Activated T-cell treated with anti-CD3 and anti-CD28 coated beads for 48 hours (primary cell): ENCODE data around the gene DGKK.

ENCODE experiments used
- DNase-seq: peaks from one replicate; pipeline ENCODE4 v3.0.0-alpha.2; 2020; ENCODE audit warnings: low read depth

DGKK gene

DNA sequence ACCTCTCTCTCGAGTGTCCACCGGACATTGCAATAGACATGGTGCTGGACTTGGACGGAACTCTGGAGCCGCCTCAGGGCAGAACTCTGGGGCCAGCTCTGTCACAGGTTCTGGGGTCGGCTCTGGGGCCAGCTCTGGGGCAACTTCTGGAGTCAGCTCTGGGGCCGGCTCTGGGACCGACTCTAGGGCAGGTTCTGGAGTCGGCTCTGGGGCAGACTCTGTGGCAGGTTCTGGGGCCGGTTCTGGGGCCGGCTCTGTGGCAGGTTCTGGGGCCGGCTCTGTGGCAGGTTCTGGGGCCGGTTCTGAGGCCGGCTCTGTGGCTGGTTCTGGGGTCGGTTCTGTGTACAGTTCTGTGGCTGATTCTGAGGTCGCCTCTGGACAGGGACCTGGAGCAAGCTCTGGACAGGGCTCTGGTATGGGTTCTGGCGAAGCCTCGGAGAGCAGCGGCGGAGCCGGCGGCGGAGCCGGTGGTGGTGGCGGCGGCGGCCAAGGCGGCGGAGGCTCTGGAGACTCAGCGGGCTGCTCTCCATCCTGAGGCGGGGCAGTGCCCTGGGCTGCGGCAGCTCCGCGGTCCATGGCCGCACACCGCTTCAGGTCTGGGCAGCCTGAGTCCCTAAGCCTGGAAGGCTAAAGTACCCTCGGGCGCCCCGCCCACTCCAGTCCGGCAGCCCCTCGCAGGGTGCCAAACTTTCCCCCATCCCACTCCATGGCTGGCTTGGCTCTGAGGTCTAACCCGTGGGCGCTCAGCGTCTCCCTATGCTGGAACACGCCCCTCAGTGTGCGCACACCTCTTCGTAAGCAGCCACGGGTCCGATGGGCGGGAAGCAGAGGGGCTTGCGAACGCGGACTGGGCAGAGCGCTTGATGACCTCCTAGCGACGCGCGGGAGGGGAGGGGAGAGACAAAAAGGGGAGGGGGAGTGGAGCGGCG is at the start of gene DGKK:
DGKK (minus strand) TSS at position 723 of the 929 bp plus-strand sequence; CDS start at position 576, 147 bp downstream.
- no peak for DNase-seq

DNA sequence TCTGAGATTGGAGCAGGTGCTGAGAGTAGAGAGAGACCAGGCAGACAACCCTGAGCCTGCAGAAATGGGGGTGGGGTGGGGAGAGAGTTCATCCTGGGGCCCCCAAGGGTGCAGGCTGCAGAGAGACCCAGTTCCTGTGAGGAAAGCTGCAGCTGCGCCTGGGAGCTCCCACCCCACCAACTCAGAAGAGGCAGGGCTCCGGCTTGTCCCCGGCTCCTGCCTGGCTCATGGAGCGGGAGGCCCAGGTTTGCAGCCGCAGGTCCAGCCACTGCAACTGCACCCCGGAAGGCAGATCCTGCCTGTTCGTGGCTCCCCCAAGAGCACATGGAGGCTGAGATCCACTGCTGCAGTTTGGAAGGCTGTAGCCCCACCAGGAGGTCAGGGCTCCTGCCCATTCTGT is 44.2 kb upstream of the DGKK start:
- DNase-seq = no peak

DNA sequence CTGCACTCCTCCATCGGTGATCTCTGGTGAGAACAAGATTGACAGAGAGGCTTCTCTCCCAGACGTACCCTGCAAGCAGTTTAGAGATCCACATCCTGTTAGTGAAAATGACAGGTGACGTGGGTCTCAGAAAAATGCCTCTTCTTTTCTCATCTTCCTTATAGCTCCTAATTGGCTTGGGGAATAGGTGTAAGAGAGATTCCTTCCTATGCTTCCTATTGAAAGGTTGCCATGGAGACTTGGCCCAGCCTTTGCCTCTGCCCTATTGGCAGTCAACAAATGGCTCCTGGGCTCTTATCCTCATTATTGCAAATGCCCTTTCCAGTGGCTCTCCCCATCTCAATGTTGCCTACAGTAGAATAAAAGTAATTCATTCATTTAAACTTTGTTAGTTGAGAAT is 26.5 kb upstream of the DGKK start:
- DNase-seq = no peak

GRCh38 chrX:50495616-50496015 is 25.0 kb upstream of the DGKK start:
- DNase-seq = no peak

- DNase-seq = no peak
These were observed 22.1 kb upstream of the DGKK start for GRCh38 chrX:50492720-50493119.

DNA sequence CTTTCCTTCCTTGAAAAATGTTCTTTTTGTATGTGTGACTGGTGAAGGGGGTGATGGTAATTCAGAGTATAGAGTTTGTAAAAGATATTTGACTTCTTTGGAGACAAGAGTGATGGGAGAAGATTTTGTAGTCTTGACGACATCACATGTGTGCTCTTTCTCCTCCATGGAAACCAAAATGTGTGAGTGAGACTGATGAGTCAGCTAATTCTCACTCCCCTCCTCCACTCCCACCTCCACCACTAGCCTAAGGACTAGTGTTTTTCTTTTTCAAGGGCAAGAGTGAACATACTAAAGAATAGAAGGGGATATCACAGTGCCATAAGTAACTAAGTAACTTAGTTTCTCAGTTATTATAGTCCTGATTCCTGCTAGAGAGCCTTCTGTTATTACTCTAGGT is 14.0 kb upstream of the DGKK start:
- no peak for DNase-seq

GRCh38 chrX:50483283-50483682 is 12.7 kb upstream of the DGKK start:
- no peak for DNase-seq

DNA sequence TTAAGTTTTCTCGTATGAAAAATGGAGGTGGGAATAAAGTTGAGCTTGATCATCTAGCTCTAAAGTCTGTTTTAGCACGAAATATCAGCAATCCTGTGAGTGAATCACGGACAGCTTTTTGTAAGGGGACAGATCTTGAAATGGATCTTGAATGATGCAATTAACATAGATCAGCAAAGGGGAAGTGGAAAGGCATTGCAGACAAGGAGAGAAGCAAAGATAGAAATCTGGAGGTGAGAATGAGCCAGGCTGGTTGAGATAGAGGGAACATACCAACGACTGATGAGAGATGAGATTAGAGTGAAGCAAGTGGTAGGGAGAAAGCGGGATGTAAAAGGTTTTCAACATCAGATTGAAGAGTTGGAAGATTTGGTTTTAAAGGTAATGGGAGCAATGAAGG is 4.6 kb upstream of the DGKK start:
- DNase-seq = no peak

- DNase-seq = no peak
These were observed 765 bp upstream of the DGKK start for GRCh38 chrX:50471390-50471789.

DNA sequence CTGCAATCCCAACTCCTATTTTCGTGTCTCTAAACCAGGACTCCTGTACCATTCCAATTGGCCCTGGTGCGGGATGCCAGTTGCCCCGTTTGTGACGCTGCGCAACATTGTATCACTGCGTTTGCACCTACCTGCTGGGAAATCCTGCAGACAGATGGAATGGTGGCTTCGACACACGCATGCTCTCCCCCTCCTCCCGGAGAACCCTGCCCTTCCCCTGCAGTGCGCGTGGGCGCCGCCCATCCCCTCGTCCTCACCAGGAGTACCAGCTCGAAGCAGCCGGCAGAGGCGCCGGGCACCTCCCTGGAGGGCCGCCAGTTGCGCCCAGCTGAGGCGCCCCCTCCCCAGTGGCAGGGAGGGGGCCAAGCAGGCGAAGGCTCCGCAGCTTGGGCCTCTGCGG is 1.4 kb downstream of the DGKK start:
- no peak for DNase-seq

DNA sequence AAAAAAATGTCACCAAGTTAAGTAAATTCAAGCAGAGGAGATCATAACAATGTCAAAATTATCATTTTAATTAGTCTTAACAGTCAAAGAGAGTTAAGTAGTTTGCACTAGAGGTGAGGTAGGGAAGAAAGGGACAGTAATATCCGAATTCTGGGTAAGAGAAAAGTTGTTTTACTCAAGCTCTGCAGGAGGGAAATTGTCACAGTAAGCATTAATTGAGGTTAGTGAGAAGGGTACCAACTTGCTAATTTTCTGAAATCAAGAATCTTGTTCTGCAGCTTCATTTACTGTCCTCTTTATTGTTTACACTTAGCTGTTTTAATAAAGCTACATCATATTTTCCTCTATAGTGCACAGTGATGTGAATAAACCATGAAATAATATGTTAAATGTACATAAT is 11.0 kb downstream of the DGKK start:
- no peak for DNase-seq

DNA sequence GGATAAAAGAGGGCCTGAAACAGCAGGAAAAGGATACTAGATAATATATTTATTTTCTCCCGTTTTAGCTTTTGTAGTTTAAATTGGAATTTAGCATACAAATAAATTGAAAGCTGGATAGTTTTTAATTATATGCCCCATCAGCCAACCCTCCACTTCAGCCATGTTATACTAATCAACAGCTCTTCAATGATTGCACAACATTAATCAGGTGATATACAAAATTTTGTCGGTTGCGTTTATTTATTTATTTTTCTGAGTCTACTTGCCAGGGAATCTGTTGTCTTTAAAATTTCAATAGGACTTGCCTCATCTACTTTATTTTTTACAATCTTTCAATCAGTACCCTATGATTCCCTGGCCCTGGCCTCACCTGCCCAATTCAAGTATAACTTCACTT is 12.1 kb downstream of the DGKK start:
- no peak for DNase-seq

GRCh38 chrX:50456712-50457484 is 13.7 kb downstream of the DGKK start:
- no peak for DNase-seq

DNA sequence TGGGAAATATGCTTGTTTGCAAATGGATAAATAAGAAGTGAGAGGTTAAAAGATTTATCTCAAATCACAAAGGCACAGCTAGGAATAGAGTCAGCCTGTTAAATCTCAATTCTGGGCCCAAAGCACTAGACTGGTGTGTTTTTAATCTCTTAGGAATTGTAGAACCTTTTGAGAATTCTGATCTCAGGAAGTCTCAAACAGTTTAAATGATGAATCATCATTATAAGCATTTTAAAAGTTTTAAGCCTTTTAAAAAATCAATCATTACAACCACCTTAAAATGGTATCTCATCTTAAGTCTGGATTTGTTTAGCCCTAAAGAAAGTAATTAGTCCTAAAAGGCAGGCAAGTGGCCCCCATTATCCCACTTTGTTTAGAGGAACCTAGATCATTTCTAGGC is 17.8 kb downstream of the DGKK start:
- DNase-seq = no peak

- DNase-seq = no peak
These were observed 20.3 kb downstream of the DGKK start for GRCh38 chrX:50450324-50450723.

DNA sequence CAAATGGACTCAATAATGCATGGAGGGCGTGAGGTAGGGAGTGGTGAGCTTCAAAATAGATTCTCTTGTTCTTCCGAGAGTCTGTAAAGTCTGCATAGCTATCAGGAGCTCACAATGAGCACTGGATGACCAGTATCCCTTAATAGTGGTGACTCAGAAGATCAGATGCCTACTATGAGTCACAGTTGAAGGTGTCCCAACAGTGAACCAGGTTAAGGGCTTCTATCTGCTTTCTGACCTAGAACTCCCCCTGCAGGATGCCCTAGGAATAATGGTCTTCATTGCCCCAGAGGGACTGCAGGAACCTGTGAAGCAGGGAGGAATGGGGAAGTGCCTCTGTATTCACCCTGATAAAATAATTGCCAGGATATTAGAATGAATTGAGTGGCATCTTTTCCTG is 22.1 kb downstream of the DGKK start:
- DNase-seq = no peak

DNA sequence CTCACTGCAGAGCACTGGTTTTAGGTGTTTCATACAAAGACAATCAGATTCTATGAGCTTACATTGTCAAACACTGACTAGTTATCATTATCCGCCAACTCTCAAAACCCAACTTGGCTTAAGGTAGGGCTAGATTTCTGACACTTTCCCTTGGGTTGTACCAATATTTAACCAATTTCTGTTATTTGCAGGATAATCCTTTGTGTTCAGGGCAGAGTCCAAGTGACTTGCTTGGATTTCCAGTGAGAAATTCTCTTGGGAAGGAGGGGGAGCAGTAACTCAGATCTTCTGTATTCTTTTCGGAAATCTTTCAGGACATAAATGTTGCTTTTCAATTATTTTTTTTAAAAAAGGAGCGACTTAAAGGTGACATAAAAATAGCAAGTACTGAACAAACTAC is 23.1 kb downstream of the DGKK start:
- no peak for DNase-seq

GRCh38 chrX:50442426-50443116 is 28.1 kb downstream of the DGKK start:
- no peak for DNase-seq

GRCh38 chrX:50436797-50437196 is 33.8 kb downstream of the DGKK start:
- DNase-seq = no peak

- DNase-seq = no peak
These were observed 37.8 kb downstream of the DGKK start for GRCh38 chrX:50432829-50433289.

GRCh38 chrX:50431623-50432022 is 39.0 kb downstream of the DGKK start:
- DNase-seq = no peak

GRCh38 chrX:50430917-50431575 is 39.6 kb downstream of the DGKK start:
- no peak for DNase-seq
